Sigmoid colon (tissue), 7 donors: ENCODE measurements around the gene KCNAB1. TPM values are rescaled to one million over a fixed set of nuclear protein-coding genes. Genes with fewer than 3 reads are reported as not detected.

Source experiments
- DNase-seq: peaks from one replicate; pipeline ENCODE4 v3.0.0-alpha.2; 2019
- H3K27ac ChIP-seq, 4 donors: fragments of 200-600 bp; sonication (generic); one replicate each; pipeline ENCODE4 v1.5.1; 2016 to 2019; ENCODE audit warnings: mild to moderate bottlenecking in 1 of 4
- H3K27me3 ChIP-seq, 3 donors: fragments of 200-600 bp; sonication (generic); one replicate each; pipeline ENCODE4 v1.5.1; 2019; ENCODE audit warnings: mild to moderate bottlenecking in 1 of 3
- H3K36me3 ChIP-seq, 4 donors: fragments of 200-600 bp; sonication (generic); one replicate each; pipeline ENCODE4 v1.5.1; 2016 to 2019
- H3K4me1 ChIP-seq, 4 donors: fragments of 200-600 bp; sonication (generic); one replicate each; pipeline ENCODE4 v1.5.1; 2017 to 2019
- H3K4me3 ChIP-seq, 4 donors: fragments of 200-600 bp; sonication (generic); one replicate each; pipeline ENCODE4 v1.5.1; 2017 to 2019; ENCODE audit warnings: mild to moderate bottlenecking in 2 of 4, moderate library complexity in 1 of 4
- H3K9me3 ChIP-seq, 4 donors: fragments of 200-600 bp in 3 of 4; sonication (generic) in 3 of 4; one replicate each; pipeline versions ENCODE4 v1.5.1 to v1.6.1; 2013 to 2019
- CTCF ChIP-seq, 4 experiments: fragments of 450-650 bp in 3 of 4; fragments of 200-600 bp in 1 of 4; IDR thresholded peaks; one replicate each; pipeline ENCODE4 v1.5.1; 2016 to 2019; ENCODE audit warnings: antibody characterized with exemption in 4 of 4, mild to moderate bottlenecking in 3 of 4, moderate library complexity in 2 of 4
- EP300 ChIP-seq, 4 donors: sonication (generic); formaldehyde crosslinking; IDR thresholded peaks; one replicate each; pipeline ENCODE4 v1.6.1; 2017; ENCODE audit warnings: antibody characterized with exemption in 4 of 4
- POLR2A ChIP-seq, 2 donors: fragments of 450-650 bp; IDR thresholded peaks; one replicate each; pipeline ENCODE4 v1.6.1; 2016; ENCODE audit warnings: antibody characterized with exemption in 2 of 2, mild to moderate bottlenecking in 2 of 2, moderate library complexity in 2 of 2
- POLR2AphosphoS5 ChIP-seq, 4 donors: sonication (generic); formaldehyde crosslinking; IDR thresholded peaks; one replicate each; pipeline ENCODE4 v1.6.1; 2017; ENCODE audit warnings: antibody characterized with exemption in 4 of 4
- WGBS, 2 donors: extraction: QIAGEN DNeasy Blood & Tissue Kit; methylation state at CpG; one replicate each; pipeline ENCODE4 v1.1.7; 2013; 5-methylcytosine and 5-hydroxymethylcytosine counted together
- intact Hi-C: fragments of 100-400 bp; cut with DNase I; formaldehyde crosslinking; loops from one replicate; pipeline ENCODE4 v1.15.1; 2023
- polyA plus RNA-seq, 3 donors: library from polyadenylated mRNA; stranded (reverse); fragments of 200-250 nt; gene quantifications; one replicate each; pipeline ENCODE4 v1.2.3, GENCODE V29; 2013
- total RNA-seq, 4 donors: library from RNA; depleted of rRNA; stranded (reverse); fragments of >200 nt; gene quantifications; one replicate each; pipeline ENCODE4 v1.1.0, GENCODE V29; 2016
- donor health status: healthy with polysubstance abuse.
- donor health status: Bipolar disorder and iron deficiency.
- donor health status: healthy.

KCNAB1 gene
- total and polyA plus RNA-seq, 7 donors, result 1.2 to 5.0 (median 4.3) TPM; not detected in 2

DNA sequence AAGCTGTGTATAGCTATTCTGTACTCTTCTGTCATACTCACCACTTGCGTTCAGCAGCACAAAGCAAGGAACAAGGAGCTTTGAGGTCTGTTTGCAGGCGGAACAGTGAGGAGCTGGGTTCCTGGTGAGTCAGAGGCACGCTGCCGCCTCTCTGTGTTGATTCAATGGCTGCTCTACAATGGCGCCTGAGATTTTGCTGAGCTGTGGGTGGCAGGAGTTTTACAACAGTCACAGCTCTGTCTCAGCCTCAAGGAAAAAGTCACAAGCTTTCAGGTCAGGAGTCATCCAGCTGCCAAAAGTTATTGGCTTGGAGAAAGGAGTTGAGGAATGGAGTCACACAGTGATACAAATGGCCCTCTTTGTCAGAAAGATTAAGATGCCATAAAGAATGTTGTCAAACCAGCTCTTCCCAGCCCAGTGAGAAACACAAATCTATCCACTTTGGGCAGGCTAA lies 336.4 kb downstream of the KCNAB1 start:
- DNase-seq, result no peak
- no peak overlapping the region for H3K4me3 ChIP-seq
- no peaks in the 10 kb centered on the region for H3K27me3 ChIP-seq
- H3K36me3 ChIP-seq, result no peaks in the 10 kb centered on the region
- H3K27ac ChIP-seq, result peak overlapping the region in 2 of 4 donors; percentile 8 to 31
- peaks cover 0 to 45% (median 33%) of the 10 kb centered on the region in 4 donors for H3K4me1 ChIP-seq
- 85 to 91% methylated on average over 5 of the region's 5 CpGs for WGBS, 2 donors
- no peak for TF ChIP-seq POLR2AphosphoS5 (IDR thresholded peaks at IDR 0.05)
- TF ChIP-seq EP300 (IDR thresholded peaks at IDR 0.05), result no peak
- no peak for TF ChIP-seq POLR2A (IDR thresholded peaks at IDR 0.05)
- no peak for TF ChIP-seq CTCF (IDR thresholded peaks at IDR 0.05)
- intact Hi-C loops, result no loop called here
- no peaks in the 10 kb centered on the region for H3K9me3 ChIP-seq

DNA sequence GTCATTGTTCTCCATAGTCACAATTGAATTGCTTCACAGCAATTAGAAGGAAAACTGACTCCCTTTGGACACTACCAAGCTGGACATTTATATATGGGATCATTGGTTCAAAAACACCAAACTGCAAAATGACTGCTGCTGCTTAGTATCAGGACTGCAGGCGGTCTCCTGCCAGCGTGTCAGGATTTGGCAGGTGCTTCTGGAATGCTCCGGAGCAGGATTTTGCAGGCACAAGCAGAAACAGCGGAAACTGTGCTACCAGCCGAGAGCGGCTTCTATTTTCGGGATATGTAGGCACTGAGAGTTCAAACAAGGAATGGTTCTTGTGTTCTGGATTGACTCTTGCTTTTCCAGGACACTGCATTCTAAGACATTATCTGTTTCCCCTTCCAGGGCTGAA lies 339.1 kb downstream of the KCNAB1 start:
- WGBS, 2 donors, result 87 to 92% methylated on average over 7 of the region's 7 CpGs
- peak; percentile 87 for DNase-seq
- peak overlapping the region; percentile 10 to 71 (median 56) for H3K27ac ChIP-seq
- no peak overlapping the region for H3K4me3 ChIP-seq
- H3K27me3 ChIP-seq, result no peaks in the 10 kb centered on the region
- H3K9me3 ChIP-seq, result no peaks in the 10 kb centered on the region
- intact Hi-C loops, result no loop called here
- no peaks in the 10 kb centered on the region for H3K36me3 ChIP-seq
- H3K4me1 ChIP-seq, result peaks cover 0 to 43% (median 33%) of the 10 kb centered on the region in 4 donors
- peak; percentile 16 to 78 (median 40) for TF ChIP-seq EP300 (IDR thresholded peaks at IDR 0.05)
- TF ChIP-seq CTCF (IDR thresholded peaks at IDR 0.05), result no peak
- peak; percentile 71 to 93 (median 88) for TF ChIP-seq POLR2AphosphoS5 (IDR thresholded peaks at IDR 0.05)

- peaks cover 0 to 43% (median 33%) of the 10 kb centered on the region in 4 donors for H3K4me1 ChIP-seq
- peak overlapping the region in 3 of 4 donors; percentile 41 to 71 (median 70) for H3K27ac ChIP-seq
- 38 to 60% methylated on average over 2 of the region's 2 CpGs for WGBS, 2 donors
- no peak for TF ChIP-seq CTCF (IDR thresholded peaks at IDR 0.05)
- TF ChIP-seq POLR2A (IDR thresholded peaks at IDR 0.05), result no peak
- no peak for TF ChIP-seq EP300 (IDR thresholded peaks at IDR 0.05)
- TF ChIP-seq POLR2AphosphoS5 (IDR thresholded peaks at IDR 0.05), result no peak
- H3K9me3 ChIP-seq, result no peaks in the 10 kb centered on the region
- intact Hi-C loops, result no loop called here
- no peak for DNase-seq
- H3K27me3 ChIP-seq, result no peaks in the 10 kb centered on the region
- H3K4me3 ChIP-seq, result no peak overlapping the region
- H3K36me3 ChIP-seq, result no peaks in the 10 kb centered on the region
Observed at GRCh38 chr3:156460206-156460611, 339.8 kb downstream of the KCNAB1 start.

DNA sequence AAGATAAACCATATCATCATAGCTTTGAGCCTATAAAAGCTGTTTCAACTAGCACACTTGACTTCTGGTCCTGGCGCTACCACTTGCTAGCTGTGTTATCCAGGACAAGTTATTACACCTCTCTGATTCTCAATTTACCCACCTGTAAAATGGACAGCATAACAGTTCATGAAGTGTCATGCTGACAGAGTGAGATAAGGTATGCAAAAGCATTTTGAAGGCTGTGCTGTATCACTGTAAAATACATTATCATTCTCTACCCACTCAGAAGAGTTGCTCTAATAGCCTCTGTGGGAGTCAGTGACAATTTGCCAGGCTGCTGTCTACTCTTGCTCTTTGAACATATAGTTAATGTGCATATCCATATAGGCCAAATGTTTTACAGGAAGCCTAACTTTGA lies 341.5 kb downstream of the KCNAB1 start:
- intact Hi-C loops, result no loop called here
- TF ChIP-seq CTCF (IDR thresholded peaks at IDR 0.05), result no peak
- TF ChIP-seq POLR2AphosphoS5 (IDR thresholded peaks at IDR 0.05), result no peak
- TF ChIP-seq POLR2A (IDR thresholded peaks at IDR 0.05), result no peak
- TF ChIP-seq EP300 (IDR thresholded peaks at IDR 0.05), result no peak
- Histone ChIP-seq H3K27me3 (no peaks in the 10 kb centered on the region), H3K27ac (peak overlapping the region in 1 of 4 donors; percentile 71), H3K36me3 (no peaks in the 10 kb centered on the region), H3K4me3 (no peak overlapping the region), H3K9me3 (no peaks in the 10 kb centered on the region), H3K4me1 (peaks cover 0 to 43% (median 33%) of the 10 kb centered on the region in 4 donors)
- DNase-seq, result no peak
- WGBS, 2 donors, result 95 to 96% methylated on average over 1 of the region's 1 CpG

DNA sequence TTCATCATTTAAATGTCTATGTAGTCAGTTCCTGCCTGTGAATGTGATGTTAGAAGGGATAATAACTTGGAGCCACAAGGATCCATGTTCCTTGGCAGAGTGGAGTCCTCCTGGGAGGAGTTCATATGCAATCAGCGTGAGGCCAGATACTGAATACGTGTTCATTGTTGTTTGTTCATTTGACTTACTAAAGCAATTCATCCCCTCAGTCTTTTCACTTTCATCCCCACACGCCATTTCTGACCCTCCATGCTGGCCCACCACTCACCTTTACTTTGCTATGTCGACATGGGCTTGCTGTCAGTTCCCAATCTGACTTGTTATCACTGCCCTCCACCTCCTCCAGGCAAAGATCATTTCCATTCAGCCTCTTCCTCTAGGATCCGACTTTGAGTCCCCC lies 342.7 kb downstream of the KCNAB1 start:
- no peaks in the 10 kb centered on the region for H3K27me3 ChIP-seq
- H3K9me3 ChIP-seq, result no peaks in the 10 kb centered on the region
- peaks cover 0 to 46% (median 35%) of the 10 kb centered on the region in 4 donors for H3K4me1 ChIP-seq
- intact Hi-C loops, result no loop called here
- no peaks in the 10 kb centered on the region for H3K36me3 ChIP-seq
- TF ChIP-seq EP300 (IDR thresholded peaks at IDR 0.05) (no peak), POLR2AphosphoS5 (IDR thresholded peaks at IDR 0.05) (no peak), CTCF (IDR thresholded peaks at IDR 0.05) (no peak), POLR2A (IDR thresholded peaks at IDR 0.05) (no peak)
- WGBS, 2 donors, result 80 to 82% methylated on average over 5 of the region's 5 CpGs
- no peak overlapping the region for H3K27ac ChIP-seq
- H3K4me3 ChIP-seq, result no peak overlapping the region
- no peak for DNase-seq
